UCSD-AML1 (cell line): ENCODE results near the gene COL28A1.

Experiments used
- DNase-seq: peaks from one replicate; lab custom pipeline; 2025; ENCODE audit not compliant: unreplicated experiment; lab: John Stamatoyannopoulos, UW

The COL28A1 gene

GRCh38 chr7:7347045-7347444, 188.6 kb downstream of the COL28A1 start:
- DNase-seq, result no peak

DNA sequence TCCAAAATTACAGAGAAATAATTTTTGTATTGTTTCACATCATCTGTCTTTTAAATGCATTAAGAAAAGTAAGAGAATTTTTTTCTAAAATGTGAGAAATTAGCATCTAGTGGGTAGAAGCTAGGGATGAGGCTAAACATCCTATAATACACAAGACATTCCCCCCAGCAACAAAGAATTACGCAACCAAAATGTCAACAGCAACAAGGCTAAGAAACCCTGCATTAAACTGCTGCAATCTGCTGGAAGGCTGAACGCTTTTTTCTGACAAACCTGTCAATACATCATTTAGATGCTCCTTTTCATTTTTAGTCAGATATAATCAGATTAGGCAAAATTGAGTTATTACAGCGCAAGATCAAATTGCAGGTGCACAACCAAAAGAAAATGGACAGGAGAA, 191.1 kb downstream of the COL28A1 start:
- DNase-seq, result no peak

DNA sequence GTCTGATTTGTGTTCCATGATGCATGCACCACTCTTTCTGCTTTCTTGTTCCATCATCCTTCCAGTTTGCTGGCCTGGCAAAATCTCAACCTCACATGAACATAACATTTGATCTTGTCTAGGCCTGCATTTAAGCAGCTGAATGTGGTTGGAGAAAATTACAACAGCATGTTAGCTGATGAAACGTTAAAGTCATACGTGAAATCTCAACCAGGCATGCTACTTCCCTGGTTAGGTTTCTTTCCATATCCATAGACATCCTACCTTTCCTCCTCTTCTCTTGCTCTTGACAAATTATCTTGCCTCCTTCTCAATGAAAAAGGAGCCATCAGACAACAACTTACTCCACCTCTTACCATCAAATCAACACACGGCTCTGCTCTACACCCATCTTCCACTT, 199.8 kb downstream of the COL28A1 start:
- no peak for DNase-seq

DNA sequence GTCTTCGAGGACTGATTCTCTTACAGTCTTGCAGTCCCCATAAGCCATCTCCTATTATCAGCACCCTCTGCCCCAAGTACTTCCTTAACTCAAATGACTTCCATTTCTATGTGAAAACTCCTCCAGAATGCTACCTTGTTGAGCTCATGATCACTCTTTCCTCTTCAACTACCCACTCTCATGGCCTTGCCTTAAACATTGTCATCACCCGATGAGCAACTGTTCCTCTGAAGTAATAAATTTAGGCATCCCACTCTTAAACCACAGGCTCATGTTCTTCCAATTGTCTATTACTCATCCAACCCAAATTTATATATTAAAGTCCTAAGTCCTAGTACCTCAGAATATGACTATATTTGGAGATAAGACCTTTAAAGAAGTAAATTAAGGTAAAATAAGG, 200.5 kb downstream of the COL28A1 start:
- DNase-seq, result no peak

DNA sequence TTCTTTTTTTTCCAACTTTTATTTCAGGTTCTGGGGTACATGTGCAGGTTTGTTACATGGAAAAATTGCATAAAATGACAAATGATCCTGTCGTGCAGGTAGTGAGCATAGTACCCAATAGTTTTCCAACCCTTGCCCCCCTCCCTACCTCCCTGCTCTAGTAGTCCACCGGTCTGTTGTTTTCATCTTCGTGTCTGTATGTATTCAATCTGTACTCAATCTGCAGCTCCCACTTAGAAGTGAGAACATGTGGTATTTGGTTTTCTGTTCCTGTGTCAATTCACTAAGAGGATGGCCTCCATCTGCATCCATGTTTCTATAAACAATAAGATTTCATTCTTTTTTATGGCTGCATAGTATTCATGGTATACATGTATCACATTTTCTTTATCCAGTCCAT, 202.1 kb downstream of the COL28A1 start:
- no peak for DNase-seq

GRCh38 chr7:7331523-7331922, 204.2 kb downstream of the COL28A1 start:
- DNase-seq, result no peak

GRCh38 chr7:7330997-7331396, 204.7 kb downstream of the COL28A1 start:
- DNase-seq, result no peak

DNA sequence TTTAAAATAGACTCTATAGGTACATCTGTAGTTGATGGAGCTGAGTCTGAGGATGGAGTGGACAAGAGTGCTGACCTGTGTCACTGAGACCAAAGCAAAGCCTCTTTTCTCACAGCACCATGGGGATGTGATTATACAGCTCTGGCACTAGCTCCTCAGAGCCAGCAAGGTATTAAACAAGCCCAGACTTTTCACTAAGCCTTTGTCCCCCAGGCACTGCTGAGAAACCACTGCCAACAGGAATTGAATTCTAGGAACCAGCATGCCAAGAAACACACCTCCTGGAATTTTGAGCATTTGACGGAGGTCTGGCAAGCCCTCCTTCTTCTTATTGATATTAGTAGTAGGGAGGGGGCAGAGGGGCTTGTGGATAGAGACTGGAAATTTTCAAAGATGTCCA, 206.3 kb downstream of the COL28A1 start:
- no peak for DNase-seq

DNA sequence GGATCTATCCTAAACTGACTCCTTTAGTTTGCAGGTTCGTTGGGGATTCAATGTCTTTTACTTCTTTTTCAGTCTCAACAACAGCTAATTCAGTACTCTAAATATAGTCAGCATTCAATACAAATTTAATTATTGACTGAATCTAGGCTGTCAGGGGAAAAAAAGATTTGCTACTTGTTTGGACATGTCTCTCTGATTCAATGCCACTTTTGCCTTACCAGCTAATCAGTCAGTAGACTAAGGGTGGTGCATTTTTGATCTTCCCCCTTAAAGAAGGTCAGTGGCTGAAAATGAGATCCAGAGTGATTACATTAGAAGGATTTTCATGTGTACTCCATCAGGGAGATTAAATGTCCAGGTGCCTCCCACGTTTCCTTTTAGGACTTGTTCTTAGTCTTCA, 208.2 kb downstream of the COL28A1 start:
- no peak for DNase-seq

- no peak for DNase-seq
These were observed 211.0 kb downstream of the COL28A1 start for GRCh38 chr7:7324698-7325097.

- DNase-seq, result no peak
These were observed 211.8 kb downstream of the COL28A1 start for GRCh38 chr7:7323921-7324320.

DNA sequence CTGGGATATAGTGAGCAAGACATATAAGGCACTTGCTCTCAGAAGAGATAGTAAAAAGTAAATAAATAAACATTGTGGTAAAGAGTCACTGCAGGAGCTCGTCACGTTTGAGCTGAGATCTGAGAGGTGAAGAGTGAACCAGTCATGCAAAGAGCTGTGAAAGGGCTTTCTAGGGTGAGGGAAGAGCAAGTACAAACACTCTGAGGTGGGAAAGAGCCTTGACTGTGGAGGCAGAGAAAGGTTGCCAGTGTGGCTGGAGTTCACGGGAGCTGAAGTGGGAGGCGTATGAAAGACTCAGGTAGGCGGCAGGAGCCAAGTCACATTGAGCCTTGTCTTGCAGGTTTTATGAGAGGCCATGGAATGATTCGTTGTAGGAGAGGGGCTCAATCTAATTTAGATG, 212.3 kb downstream of the COL28A1 start:
- DNase-seq, result no peak

DNA sequence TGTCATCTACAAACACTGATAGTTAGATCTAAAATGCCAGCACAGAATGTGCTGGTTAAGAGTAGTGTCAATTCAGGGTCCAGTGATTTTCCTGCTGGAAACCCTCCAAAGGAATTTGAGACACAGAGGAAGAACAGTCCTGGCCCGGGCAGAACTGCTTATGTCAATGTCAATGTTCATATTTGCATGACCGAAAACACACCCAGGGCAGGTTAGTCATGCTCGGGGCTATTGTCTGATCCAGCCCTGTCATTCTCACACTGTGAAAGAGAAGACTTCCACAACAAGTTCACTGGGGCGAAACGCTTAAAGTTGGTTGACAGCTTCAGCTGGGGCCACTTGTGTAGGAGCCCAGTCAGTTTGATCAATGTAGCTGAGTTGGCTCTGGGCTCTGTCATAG, 214.0 kb downstream of the COL28A1 start:
- DNase-seq, result no peak

DNA sequence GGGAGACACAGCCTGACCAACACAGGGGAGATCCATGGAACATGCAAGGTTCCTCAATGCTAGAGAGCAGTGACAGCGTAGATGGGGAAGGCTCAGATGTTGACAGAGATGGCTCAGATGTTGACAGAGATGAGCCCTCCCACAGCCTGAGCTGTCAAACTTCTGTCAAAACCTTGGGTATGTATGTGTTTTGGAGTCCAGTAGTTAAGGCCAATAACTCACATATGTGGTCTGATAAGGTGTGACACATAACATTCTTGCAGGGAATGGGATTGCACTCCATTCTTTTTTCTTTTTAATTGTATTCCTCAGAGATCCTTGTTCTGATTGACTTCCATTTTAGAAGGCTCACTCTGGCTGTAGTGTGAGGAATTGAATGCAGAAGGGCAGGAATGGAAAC, 217.1 kb downstream of the COL28A1 start:
- DNase-seq, result no peak

DNA sequence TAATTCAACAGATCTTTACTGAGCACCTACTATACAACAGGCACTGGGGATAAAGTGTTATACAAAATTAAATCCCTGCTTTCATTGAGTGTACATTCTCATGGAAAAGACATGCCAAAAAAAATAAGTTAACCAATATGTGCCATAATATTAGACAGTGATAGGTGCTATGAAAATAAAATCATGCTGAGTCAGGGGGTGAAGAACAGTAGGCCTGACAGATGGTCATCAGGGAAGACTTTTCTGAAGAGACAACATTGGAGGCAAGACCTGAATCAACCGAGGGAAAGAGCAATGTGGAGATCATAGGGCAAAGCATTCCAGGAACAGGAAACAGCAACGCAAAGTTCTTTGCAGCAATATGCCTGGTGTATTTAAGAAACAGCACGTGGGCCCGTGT, 217.8 kb downstream of the COL28A1 start:
- no peak for DNase-seq

GRCh38 chr7:7315851-7316250, 219.8 kb downstream of the COL28A1 start:
- DNase-seq, result no peak

DNA sequence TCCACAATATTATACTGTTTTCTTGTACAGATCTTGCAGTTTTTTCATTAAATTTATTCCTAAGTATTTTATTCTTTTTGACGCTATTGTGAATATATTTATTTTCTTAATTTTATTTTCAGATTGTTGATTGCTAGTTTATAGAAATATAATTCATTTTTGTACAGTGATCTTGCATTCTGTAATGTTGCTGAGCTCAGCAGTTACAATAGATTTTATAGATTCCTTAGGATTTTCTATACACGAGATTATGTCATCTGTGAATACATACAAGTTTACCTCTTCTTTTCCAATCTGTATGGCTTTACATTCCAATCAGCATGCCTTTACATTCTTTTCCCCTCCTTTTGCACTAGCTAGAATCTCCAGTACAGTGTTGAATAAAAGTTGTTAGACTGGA, 223.3 kb downstream of the COL28A1 start:
- DNase-seq, result no peak

- DNase-seq, result no peak
These were observed 224.7 kb downstream of the COL28A1 start for GRCh38 chr7:7311001-7311400.

GRCh38 chr7:7309203-7309602, 226.5 kb downstream of the COL28A1 start:
- DNase-seq, result no peak
